GM21528 (cell line): ENCODE data around the gene RAD54L2.
"Not testable (repeated sequence)": the region's sequence is repeated elsewhere in the genome, so short reads cannot be mapped to it uniquely, and the experiment has no call there.

ENCODE experiments used
- ATAC-seq: cut with Tn5 transposase; IDR thresholded peaks from one replicate; pipeline ENCODE4 v1.9.1; 2021; ENCODE audit warnings: mild to moderate bottlenecking, moderate library complexity; ENCODE audit not compliant: unreplicated experiment, low FRiP score

RAD54L2 gene

DNA sequence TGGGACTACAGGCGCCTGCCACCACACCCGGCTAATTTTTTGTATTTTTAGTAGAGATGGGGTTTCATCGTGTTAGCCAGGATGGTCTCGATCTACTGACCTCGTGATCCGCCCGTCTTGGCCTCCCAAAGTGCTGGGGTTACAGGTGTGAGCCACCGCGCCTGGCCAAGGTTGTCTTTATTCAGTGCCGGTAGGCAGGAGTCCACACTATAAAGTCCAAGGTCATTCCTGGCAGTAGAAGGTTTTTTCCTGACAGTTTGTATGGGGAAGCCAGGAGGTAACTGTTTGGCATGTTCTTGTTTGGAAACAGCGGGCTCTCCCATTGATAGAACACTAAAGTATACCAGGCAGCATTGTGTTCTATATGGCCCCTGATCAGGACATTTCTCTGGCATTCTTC, 4.1 kb downstream of the RAD54L2 start:
- ATAC-seq = not testable (repeated sequence)

GRCh38 chr3:51544011-51544775, 5.7 kb downstream of the RAD54L2 start:
- no peak for ATAC-seq

DNA sequence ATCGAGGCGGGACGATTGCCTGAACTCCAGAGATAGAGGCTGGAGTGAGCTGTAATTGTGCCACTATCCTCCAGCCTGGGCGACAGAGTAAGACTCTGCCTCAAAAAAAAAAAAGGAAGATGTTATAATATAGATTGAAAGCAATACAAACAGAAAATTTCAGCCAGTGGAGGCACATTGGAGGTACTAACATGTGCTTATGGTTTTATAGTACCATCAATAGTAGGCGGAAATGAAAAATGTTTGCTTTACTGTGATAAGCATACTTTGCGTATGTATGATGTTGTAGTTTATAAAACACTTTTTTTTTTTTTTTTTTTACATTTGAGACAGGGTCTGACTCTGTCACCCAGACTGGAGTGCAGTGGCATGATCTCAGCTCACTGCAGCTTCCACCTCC, 8.8 kb downstream of the RAD54L2 start:
- no peak for ATAC-seq

DNA sequence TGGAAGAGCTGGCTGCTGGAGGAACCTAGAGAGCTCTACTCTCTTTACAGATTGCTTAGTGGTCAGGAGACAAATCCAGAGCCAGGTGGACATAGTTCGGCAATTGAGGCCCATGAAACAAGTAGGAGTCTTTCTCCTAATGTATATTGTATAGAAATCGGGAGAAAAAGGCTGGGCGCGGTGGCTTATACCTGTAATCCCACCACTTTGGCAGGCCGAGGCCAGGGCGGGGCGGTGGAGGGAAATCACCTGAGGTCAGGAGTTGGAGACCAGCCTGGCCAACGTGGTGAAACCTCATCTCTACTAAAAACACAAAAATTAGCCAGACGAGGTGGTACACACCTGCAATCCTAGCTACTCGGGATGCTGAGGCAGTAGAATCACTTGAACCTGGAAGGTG, 10.8 kb downstream of the RAD54L2 start:
- ATAC-seq = no peak

DNA sequence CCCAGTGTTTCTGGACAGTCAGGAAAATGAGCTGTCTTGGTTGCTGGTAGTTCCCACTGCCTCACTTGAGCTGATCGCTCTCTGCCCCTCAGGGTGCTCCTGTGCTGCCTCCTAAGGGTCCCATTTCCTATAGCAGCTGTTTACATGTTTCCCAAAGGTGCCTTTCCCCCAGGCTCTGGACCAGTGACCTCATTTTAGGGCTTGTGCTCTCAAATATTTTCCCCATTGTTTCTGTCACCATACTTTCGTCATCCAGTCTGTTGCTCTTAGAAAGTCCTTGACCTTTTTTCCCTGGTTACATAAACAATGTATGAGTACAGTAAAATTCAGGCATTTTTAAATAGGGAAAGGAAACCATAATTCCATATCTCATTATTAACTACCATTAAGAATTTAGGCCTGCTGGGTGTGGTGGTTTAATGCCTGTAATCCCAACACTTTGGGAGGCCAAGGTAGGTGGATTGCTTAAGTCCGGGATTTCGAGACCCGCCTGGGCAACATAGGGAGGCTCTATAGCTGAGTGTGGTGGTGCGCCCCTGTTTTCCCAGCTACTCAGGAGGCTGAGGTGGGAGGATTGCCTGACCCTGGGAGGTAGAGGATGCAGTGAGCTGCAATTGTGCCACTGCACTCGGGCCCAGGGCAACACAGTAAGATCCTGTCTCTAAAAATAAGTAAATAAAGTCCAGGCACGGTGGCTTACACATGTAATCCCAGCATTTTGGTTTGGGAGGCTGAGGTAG, 11.7 kb downstream of the RAD54L2 start:
- ATAC-seq = no peak

DNA sequence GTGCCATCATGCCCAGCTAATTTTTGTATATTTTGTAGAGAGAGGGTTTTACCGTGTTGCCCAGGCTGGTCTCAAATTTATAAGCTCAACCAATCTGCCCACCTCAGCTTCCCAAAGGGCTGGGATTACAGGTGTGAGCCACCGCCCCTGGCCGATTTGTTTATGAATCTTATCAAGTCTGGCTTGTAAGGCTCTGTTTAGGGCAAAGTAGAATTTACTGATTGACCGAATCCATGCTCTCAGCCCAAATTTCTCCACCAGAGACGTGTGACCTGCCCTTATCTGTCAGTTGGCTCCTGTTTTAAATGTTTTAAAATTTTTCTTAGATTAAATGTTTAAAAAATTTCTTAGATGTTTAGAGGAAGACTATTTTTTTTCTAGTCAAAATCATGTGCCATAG, 19.5 kb downstream of the RAD54L2 start:
- ATAC-seq = no peak

DNA sequence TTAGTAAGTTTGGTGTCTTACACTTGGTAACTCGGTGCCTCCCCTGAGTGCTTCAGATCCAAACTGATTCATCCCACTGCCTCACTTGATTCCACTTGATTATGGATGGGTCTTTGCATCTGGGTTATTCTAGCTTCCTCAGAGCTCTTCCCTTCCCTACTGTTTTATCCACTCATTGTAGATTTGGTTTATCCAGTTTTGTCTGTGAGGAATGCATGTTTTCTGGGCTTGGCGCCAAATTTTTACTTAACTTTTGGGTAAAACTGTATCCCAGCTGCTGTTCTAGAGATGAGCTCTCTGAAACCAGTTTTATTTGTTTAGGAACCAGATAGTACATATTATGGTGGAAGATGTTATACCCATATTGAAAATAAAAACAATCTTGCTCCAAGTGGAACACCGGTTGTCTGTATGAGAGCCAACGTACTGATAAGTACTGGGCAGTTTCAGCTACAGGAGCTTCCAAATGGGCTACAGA, 20.9 kb downstream of the RAD54L2 start:
- ATAC-seq = no peak

DNA sequence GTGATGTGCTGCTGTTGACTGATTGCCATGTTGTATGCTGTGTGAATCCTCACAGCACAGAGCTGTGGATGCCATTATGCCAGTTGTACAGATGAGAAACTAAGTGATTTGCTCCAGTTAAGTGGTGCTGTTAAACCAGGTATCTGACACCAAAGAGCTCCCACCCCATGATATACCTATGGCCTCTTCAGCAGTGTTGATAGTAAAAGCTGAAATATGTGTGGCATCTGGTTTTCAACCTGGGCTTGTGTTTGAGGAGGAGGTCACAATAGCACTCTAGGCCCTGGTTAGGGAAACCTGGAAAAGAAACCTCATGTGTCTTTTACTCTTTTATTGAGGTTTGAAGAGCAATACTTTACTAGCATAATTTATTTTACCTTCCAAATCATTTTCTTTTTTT, 21.4 kb downstream of the RAD54L2 start:
- no peak for ATAC-seq

GRCh38 chr3:51562403-51562802, 23.9 kb downstream of the RAD54L2 start:
- ATAC-seq = not testable (repeated sequence)

GRCh38 chr3:51568036-51568435, 29.5 kb downstream of the RAD54L2 start:
- ATAC-seq = no peak

- no peak for ATAC-seq
Measured at GRCh38 chr3:51568996-51569395, 30.5 kb downstream of the RAD54L2 start.

GRCh38 chr3:51578238-51578637, 39.7 kb downstream of the RAD54L2 start:
- ATAC-seq = no peak

GRCh38 chr3:51580418-51580817, 41.9 kb downstream of the RAD54L2 start:
- ATAC-seq = no peak

GRCh38 chr3:51581524-51581923, 43.0 kb downstream of the RAD54L2 start:
- no peak for ATAC-seq

- ATAC-seq = no peak
Measured at GRCh38 chr3:51585197-51585596, 46.7 kb downstream of the RAD54L2 start.

GRCh38 chr3:51585871-51586270, 47.4 kb downstream of the RAD54L2 start:
- ATAC-seq = no peak
